Gastrocnemius medialis (tissue), 4 donors: ENCODE measurements around the gene RPL22L1. TPM values are rescaled to one million over a fixed set of nuclear protein-coding genes. Genes with fewer than 3 reads are reported as not detected.

Source experiments
- ATAC-seq, 2 donors: fragments of 150-250 bp; one replicate each; pipeline ENCODE4 v1.9.1; 2016
- DNase-seq, 2 donors: peaks; one replicate each; pipeline ENCODE4 v3.0.0-alpha.2; 2019
- H3K27ac ChIP-seq, 4 donors: fragments of 200-600 bp; sonication (generic); 1 replicate in 1 of 4; 2 replicates in 3 of 4; pipeline ENCODE4 v1.5.1; 2016 to 2018; ENCODE audit warnings: mild to moderate bottlenecking in 2 of 4, moderate library complexity in 1 of 4
- H3K27me3 ChIP-seq, 3 donors: fragments of 200-600 bp; sonication (generic) in 2 of 3; 1 replicate in 1 of 3; 2 replicates in 2 of 3; pipeline versions ENCODE4 v1.5.1 to v1.6.0; 2016 to 2019; ENCODE audit warnings: mild to moderate bottlenecking in 1 of 3, moderate library complexity in 1 of 3
- H3K36me3 ChIP-seq, 2 donors: fragments of 200-600 bp; sonication (generic) in 1 of 2; one replicate each; pipeline ENCODE4 v1.5.1; 2017 to 2018
- H3K4me1 ChIP-seq, 2 donors: fragments of 200-600 bp; sonication (generic) in 1 of 2; one replicate each; pipeline ENCODE4 v1.5.1; 2016 to 2017; ENCODE audit warnings: mild to moderate bottlenecking in 2 of 2
- H3K4me3 ChIP-seq, 4 donors: fragments of 200-600 bp; sonication (generic) in 3 of 4; 1 replicate in 1 of 4; 2 replicates in 3 of 4; pipeline ENCODE4 v1.5.1; 2016 to 2019; ENCODE audit warnings: mild to moderate bottlenecking in 2 of 4
- H3K9me3 ChIP-seq, 3 donors: fragments of 200-600 bp; sonication (generic) in 2 of 3; 1 replicate in 1 of 3; 2 replicates in 2 of 3; pipeline ENCODE4 v1.5.1; 2016 to 2019
- POLR2A ChIP-seq, 2 donors: fragments of 450-650 bp; IDR thresholded peaks; one replicate each; pipeline ENCODE4 v1.6.1; 2017; ENCODE audit warnings: antibody characterized with exemption in 2 of 2, mild to moderate bottlenecking in 2 of 2, moderate library complexity in 2 of 2
- in situ Hi-C, 4 donors: fragments of 200-750 bp; cut with MboI; loops; one replicate each; pipeline versions ENCODE4 v1.15.0 to v1.8.0; 2017; ENCODE audit warnings: low sequenced_read_pairs in 4 of 4
- intact Hi-C: fragments of 100-400 bp; cut with DNase I; formaldehyde crosslinking; loops from one replicate; pipeline ENCODE4 v1.15.1; 2023; ENCODE audit warnings: low total_unique reads
- total RNA-seq, 4 donors: library from RNA; depleted of rRNA; stranded (reverse); fragments of >200 nt; gene quantifications; one replicate each; pipeline versions ENCODE4 v1.1.0 to v1.2.3, GENCODE V29; 2016
- TF ChIP-seq, protein P1 (sequence below), 5 experiments: fragments of 450-650 bp in 3 of 5; fragments of 200-600 bp in 2 of 5; sonication (generic) in 2 of 5; IDR thresholded peaks in 4 of 5; conservative IDR thresholded peaks in 1 of 5; 1 replicate in 4 of 5; 2 replicates in 1 of 5; pipeline ENCODE4 v1.5.1; 2016 to 2019; ENCODE audit warnings: antibody characterized with exemption in 5 of 5, mild to moderate bottlenecking in 3 of 5, moderate library complexity in 3 of 5

RPL22L1 gene
- total RNA-seq, 4 donors from 2014 or later: 28.3 to 83.5 (median 29.5) TPM

DNA sequence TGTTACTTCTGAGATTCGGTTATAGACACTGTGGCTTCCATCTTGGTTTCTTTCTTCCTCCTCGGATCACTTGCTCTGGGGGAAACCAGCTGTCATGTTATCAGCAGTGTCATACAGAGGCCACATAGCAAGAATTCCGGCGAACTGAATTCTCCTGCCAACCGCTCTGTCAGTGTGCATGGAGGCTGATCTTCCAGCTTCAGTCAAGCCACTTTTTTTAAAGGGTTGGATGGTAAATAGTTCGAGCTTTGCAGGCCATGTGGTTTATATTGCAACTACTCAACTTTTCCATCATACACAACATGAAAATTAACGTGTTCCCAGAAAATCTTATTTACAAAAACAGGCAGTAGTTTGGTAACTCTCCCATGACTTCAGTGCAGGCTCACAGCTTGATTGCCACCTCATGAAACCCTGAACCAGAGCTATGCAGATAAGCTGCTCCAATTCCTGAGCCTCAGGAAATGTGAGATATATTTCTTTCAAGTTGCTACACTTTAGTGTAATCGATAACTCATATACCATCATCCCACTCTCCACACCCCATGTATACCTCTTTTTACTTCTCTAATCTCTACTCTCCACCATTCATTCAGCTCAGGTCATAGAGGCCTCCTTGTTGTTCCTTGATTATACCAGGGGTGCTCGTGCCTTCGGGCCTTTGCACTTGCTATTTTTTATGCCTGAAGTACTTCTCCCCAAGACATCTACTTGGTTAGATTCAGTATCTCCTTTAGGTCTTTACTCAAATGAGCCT lies 7.2 kb downstream of the RPL22L1 start:
- H3K27me3 ChIP-seq: no peaks in the 10 kb centered on the region
- H3K4me1 ChIP-seq: peaks cover 0 to 4% of the 10 kb centered on the region in 2 donors
- DNase-seq (no peak), ATAC-seq (no peak)
- TF ChIP-seq POLR2A (IDR thresholded peaks at IDR 0.05): no peak
- TF ChIP-seq, protein P1, sequence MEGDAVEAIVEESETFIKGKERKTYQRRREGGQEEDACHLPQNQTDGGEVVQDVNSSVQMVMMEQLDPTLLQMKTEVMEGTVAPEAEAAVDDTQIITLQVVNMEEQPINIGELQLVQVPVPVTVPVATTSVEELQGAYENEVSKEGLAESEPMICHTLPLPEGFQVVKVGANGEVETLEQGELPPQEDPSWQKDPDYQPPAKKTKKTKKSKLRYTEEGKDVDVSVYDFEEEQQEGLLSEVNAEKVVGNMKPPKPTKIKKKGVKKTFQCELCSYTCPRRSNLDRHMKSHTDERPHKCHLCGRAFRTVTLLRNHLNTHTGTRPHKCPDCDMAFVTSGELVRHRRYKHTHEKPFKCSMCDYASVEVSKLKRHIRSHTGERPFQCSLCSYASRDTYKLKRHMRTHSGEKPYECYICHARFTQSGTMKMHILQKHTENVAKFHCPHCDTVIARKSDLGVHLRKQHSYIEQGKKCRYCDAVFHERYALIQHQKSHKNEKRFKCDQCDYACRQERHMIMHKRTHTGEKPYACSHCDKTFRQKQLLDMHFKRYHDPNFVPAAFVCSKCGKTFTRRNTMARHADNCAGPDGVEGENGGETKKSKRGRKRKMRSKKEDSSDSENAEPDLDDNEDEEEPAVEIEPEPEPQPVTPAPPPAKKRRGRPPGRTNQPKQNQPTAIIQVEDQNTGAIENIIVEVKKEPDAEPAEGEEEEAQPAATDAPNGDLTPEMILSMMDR (IDR thresholded peaks at IDR 0.05 in 4 of 5, conservative IDR thresholded peaks at IDR 0.05 in 1 of 5): no peak
- H3K4me3 ChIP-seq: no peak overlapping the region
- peaks cover 0 to 22% of the 10 kb centered on the region in 2 donors for H3K36me3 ChIP-seq
- in situ Hi-C loops: no loop called here
- intact Hi-C loops: no loop called here
- H3K27ac ChIP-seq: no peak overlapping the region
- H3K9me3 ChIP-seq: no peaks in the 10 kb centered on the region

DNA sequence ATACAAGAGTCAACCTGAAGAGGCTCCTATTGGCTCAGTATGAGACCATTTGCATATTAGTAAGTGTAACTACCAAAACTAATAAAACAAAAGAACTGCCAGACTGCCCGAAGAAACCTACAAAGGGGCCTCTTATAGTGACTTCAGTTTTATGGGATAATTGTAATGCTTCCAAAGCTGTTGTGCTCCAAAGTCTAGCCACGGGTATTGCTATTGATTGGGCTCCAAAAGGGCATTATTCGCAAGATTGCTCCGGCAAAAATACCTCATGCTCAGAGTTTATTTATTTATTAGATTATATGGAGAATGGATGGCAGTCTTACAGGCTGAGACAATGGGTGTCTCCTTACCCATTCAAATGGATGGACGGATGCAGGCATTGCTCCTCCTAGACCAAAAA lies 11.4 kb downstream of the RPL22L1 start:
- no peaks in the 10 kb centered on the region for H3K27me3 ChIP-seq
- TF ChIP-seq POLR2A (IDR thresholded peaks at IDR 0.05): no peak
- TF ChIP-seq, protein P1 (IDR thresholded peaks at IDR 0.05 in 4 of 5, conservative IDR thresholded peaks at IDR 0.05 in 1 of 5): no peak
- no peak for ATAC-seq
- no peak overlapping the region for H3K4me3 ChIP-seq
- no peaks in the 10 kb centered on the region for H3K36me3 ChIP-seq
- no peak for DNase-seq
- H3K4me1 ChIP-seq: no peaks in the 10 kb centered on the region
- in situ Hi-C loops (no loop called here), intact Hi-C loops (no loop called here)
- no peak overlapping the region for H3K27ac ChIP-seq
- H3K9me3 ChIP-seq: no peaks in the 10 kb centered on the region

GRCh38 chr3:170852324-170852723 lies 17.7 kb downstream of the RPL22L1 start:
- Histone ChIP-seq H3K4me1 (no peaks in the 10 kb centered on the region), H3K9me3 (no peaks in the 10 kb centered on the region), H3K27me3 (no peaks in the 10 kb centered on the region), H3K36me3 (no peaks in the 10 kb centered on the region), H3K27ac (no peak overlapping the region), H3K4me3 (no peak overlapping the region)
- in situ Hi-C loops: no loop called here
- DNase-seq (no peak), ATAC-seq (no peak)
- intact Hi-C loops: no loop called here
- TF ChIP-seq POLR2A (IDR thresholded peaks at IDR 0.05): no peak
- TF ChIP-seq, protein P1 (IDR thresholded peaks at IDR 0.05 in 4 of 5, conservative IDR thresholded peaks at IDR 0.05 in 1 of 5): no peak

- no peaks in the 10 kb centered on the region for H3K27me3 ChIP-seq
- ATAC-seq (no peak), DNase-seq (no peak)
- H3K27ac ChIP-seq: no peak overlapping the region
- TF ChIP-seq, protein P1 (IDR thresholded peaks at IDR 0.05 in 4 of 5, conservative IDR thresholded peaks at IDR 0.05 in 1 of 5): no peak
- TF ChIP-seq POLR2A (IDR thresholded peaks at IDR 0.05): no peak
- H3K9me3 ChIP-seq: no peaks in the 10 kb centered on the region
- no peaks in the 10 kb centered on the region for H3K4me1 ChIP-seq
- no peak overlapping the region for H3K4me3 ChIP-seq
- intact Hi-C loops: no loop called here
- in situ Hi-C loops: no loop called here
- no peaks in the 10 kb centered on the region for H3K36me3 ChIP-seq
Measured at GRCh38 chr3:170848292-170848917, 21.6 kb downstream of the RPL22L1 start.
